GM10847 (cell line): ENCODE results near the gene TFDP2.

Experiments
- POLR2A ChIP-seq: IDR thresholded peaks from 2 replicates; pipeline ENCODE4 v1.6.1; 2011; ENCODE audit not compliant: insufficient read length; ENCODE audit errors: extremely low read depth

TFDP2 gene

GRCh38 chr3:141969711-141970110, 179.6 kb downstream of the TFDP2 start:
- TF ChIP-seq POLR2A = no peak

DNA sequence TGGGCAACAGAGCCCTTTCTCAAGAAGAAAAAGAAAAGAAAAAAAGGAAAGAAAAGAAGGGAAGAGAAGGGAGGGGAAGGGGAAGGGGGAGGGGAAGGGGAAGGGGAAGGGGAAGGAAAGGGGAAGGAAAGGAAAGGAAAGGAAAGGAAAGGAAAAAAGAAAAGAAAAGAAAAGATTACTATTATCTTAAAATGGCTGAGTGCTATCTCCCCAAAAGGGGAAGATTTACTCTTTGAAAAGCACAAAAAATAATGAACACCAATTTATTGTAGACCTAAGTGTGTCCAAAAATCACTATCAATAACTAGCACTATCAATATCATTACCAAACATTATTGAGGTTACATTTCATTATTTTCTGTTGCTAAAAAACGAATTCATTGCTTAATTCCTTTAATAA, 183.9 kb downstream of the TFDP2 start:
- TF ChIP-seq POLR2A = no peak

GRCh38 chr3:141963301-141963700, 186.0 kb downstream of the TFDP2 start:
- TF ChIP-seq POLR2A = no peak

- no peak for TF ChIP-seq POLR2A
Measured at GRCh38 chr3:141960731-141961130, 188.6 kb downstream of the TFDP2 start.

DNA sequence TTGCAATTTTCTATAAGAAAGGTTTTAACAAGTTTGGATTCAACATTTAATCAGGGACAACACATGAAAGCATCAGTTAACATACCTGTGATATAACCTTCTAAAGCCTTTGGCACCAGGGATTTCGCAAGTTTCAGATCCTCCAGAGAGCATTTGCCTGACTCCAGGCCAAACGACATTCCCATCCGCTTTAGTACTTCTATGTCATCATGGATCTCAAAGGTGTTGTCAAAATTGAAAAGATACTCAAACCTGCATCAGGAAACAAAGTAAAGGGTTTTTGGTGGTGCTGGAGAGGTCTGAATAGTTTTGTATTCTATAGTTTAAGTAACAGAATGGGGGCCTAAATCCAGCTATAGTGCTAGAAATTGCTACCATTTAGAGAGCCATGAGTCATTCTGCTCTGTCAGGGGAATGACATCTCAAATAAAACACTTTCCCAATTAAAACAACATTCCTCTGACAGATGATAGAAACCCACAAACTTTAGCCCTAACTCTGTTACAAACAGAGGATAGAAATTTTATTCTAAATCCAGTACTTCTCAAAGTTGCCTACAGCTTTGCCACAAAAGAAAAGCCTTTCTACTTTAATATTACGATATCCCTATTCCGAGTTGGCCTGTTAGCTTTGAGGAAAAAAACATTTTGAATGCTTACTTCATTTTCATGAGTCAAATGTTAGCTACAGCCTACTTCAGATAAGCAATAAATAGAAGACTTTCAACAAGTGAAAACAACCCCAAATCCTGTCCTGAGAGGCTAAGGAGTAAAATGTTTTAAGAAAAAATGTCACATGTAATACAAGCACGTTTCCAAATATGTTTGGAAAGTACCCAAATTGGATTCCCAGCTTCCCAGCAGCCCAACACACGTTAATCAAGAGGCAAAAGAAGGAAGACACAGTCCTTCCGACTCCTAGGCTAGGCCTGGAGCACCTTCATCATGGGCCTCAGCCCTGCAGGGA, 189.5 kb downstream of the TFDP2 start:
- no peak for TF ChIP-seq POLR2A

- TF ChIP-seq POLR2A = no peak
Measured at GRCh38 chr3:141955175-141955574, 194.2 kb downstream of the TFDP2 start.

DNA sequence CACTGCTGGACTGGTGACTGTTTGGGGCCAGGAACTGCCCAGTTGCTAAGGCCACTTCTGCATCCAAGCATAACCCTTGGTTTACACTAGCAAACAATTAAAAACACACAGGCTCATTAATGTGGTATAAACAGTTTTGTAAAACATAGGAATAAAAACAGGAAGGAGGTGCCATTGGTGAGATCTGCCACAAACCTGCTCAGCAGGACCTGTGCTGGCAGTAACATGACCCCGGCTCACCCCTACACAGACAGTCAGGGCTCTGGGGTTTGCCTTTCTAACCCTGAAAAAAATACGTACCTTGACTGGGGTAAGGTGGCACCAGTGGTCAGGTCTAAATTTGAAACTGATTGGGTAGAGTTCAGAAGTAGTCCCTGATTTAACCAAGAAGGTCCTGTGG, 196.7 kb downstream of the TFDP2 start:
- no peak for TF ChIP-seq POLR2A

- no peak for TF ChIP-seq POLR2A
Measured at GRCh38 chr3:141950572-141951493, 198.5 kb downstream of the TFDP2 start.

DNA sequence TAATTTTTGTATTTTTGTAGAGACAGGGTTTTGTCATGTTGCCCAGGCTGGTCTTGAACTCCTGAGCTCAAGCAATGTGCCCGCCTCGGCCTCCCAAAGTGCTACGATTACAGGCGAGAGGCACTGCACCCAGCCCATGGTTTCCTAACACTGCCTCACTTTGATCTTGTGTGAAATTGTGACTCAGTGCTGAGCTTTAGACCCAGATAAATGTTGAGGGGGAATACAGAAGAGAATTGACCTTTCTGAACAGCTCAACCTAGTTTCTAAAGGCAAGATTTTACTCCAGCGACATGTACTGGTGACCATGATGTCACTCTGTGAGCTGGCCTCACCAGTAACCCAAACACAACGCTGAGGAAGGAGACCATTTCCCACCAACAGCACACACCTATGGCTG, 199.4 kb downstream of the TFDP2 start:
- TF ChIP-seq POLR2A = no peak

DNA sequence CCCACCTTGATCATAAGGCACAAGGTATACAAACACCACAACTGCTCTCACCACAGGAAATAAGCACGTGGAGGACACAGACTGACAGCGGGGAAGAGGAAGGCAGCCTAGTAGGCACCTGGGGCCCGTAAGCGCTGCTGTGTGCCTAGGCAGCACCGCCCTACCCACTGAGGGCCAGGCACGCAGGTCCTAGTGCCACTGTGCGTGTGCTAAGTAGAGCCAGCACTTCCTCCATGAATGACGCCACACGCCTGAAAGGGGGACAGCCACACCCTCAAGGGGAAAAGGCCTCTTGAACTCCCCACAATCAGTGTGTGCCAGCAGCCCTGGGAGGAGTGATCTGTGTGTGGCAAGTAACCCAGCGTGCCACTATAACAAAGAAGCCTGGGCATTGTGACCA, 199.9 kb downstream of the TFDP2 start:
- TF ChIP-seq POLR2A = no peak

DNA sequence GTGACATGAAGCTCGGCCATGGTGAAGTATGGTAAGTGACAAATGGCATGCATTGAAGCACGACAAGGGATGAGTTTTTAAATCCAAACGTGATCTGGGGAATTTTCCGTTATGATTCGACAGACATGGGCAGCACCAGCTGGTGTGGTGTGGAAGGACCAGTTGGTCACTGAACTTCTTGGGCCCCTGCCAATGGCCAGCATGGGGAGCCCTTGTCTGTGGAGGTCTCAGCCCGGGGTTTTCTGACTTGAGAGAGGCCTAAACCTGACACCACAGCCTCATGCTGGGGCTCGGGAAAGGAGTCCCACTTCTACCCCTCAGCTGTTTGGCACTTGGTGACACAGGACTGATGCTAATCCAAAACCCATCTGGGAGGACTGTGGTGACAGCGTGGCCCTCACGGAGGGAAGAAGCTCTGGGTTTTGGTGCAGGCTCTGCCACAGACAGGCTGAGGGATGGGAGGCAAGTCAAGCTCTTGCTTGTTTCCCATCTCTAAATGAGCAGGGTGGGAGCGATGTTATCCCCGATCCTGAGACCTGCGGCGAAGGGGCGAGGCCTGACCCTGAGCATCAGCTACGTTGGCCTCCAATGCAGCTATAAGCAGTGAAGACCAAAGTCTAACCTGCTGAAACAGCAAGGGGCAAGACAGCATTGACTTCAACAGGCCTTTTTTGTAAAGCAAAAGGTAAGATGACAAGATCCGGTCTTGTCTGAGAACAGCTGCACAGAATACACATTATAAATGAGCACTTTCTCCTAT, 203.4 kb downstream of the TFDP2 start:
- TF ChIP-seq POLR2A = no peak

- TF ChIP-seq POLR2A = no peak
Measured at GRCh38 chr3:141942006-141942405, 207.3 kb downstream of the TFDP2 start.

DNA sequence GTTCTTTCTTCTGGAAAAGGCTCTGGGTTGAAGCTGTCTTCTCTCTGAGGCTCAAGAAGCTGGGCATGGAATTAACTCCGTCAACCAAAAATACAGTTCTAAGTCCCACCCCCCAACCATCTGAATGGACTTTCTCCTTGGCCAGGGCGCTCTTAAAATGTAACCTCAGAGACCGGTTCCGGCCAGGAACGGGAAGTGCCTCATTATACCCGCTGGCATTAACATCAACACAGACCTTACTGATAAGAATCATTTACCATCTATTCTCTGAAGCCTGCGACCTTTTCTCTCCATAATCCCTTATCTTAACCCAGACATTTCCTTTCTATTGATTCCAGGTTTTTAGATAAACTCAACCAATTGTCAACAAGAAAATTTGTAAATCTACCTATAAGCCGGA, 208.3 kb downstream of the TFDP2 start:
- TF ChIP-seq POLR2A = no peak

DNA sequence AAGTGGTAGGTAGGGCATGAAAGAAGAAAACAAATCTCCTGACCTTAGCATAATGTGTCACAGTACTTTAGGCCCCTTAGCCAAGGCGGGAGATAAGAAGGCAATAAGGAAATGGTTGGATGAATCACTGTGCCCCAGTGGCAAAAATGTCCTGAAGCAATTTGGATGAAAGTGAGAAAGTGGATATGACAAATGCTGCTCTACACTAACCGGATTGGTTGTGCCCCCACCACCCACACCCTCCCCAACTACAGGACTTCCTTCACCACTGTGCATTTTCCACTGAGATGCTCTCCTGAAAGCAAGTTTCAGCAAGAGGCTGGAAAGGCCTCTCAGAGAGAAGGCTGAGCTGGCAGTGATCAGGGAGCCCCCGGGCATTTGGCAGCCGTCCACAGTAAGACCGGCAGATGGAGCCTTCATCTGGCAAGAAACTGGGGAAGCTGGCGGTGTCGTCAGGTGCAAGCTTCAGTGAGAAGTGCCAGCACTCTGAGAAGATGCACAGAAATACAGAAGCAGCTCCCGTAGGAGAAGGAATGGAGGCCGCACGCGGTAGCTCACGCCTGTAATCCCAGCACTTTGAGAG, 209.1 kb downstream of the TFDP2 start:
- TF ChIP-seq POLR2A = no peak

- TF ChIP-seq POLR2A = no peak
Measured at GRCh38 chr3:141939759-141940158, 209.6 kb downstream of the TFDP2 start.
